GM21381 (cell line): Measurements from ENCODE around the gene POLR2I.
"Not testable (repeated sequence)": the region's sequence is repeated elsewhere in the genome, so short reads cannot be mapped to it uniquely, and the experiment has no call there.

Source experiments
- ATAC-seq: cut with Tn5 transposase; IDR thresholded peaks from one replicate; pipeline ENCODE4 v1.9.1; 2021; ENCODE audit warnings: mild to moderate bottlenecking, moderate library complexity; ENCODE audit not compliant: unreplicated experiment

The POLR2I gene

DNA sequence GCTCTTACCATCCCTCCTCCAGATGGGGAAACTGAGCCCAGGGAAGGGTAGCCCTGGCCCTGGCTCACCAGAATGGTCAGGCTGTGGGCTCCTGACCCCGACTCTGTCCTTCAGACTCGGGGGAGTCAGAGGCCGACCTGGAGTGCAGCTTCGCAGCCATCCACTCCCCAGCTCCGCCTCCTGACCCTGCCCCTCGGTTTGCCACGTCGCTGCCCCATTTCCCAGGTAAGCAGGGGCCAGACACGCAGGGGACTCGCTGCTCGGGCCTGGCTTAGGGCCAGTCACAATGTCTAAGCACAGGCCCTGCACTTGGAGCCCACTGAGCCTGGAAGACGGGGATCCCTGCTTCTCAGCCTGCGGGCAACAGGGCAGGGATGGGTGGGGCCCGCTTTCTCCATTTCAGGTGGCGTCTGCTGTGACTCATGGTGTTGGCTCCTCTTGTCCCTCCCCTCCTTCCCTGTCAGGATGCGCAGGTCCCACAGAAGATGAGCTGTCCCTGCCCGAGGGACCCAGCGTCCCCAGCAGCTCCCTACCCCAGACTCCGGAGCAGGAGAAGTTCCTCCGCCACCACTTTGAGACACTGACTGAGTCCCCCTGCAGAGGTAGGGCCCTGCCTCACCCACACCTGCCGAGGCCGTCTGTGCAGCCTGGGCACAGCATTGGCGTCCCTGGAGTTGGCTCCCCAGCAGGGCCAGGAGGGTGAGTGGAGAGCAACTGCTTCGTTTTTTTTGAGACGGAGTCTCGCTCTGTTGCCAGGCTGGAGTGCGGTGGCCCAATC is 12.9 kb downstream of the POLR2I start:
- ATAC-seq = no peak

DNA sequence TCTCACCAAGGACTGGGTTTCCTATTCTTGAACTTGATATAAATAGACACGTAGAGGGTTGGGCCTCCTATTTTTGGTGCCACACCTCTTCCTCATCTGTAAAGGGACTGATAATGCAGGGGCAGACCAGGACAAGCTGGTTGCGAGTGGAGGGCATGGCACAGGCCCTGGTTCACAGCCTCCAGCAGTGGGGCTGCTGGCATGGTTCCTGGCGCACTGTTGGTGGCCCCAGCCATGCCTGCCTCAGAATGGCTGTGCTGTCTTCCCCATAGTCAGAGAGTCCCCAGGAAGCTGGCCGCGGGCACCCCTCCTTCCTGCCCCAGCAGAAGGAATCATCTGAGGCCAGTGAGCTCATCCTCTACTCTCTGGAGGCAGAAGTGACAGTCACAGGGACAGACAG is 14.2 kb downstream of the POLR2I start:
- no peak for ATAC-seq

DNA sequence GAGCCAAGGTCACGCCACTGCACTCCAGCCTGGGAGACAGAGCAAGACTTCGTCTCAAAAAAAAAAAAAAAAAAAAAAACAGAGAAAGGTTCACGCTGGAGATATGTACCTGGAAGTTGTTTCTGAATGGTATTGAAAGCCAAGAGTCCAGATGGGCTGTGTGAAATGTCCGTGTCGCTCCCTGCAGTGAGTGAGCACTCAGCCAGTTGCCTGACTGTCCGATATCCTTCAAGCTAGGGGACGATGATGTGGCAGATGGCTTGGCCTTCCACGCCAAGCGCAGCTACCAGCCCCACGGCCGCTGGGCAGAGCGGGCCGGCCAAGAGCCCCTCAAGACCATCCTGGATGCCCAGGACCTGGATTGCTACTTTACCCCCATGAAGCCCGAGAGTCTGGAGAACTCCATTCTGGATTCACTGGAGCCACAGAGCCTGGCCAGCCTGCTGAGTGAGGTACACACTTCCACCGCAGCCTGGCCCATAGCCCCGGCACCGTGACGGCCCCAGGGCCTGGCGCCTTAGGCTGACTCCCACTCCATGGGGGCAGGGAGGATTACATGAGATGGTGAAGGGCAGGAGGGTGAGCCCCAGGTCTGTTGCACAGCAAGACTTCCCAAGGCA is 15.4 kb downstream of the POLR2I start:
- no peak for ATAC-seq

GRCh38 chr19:36097036-36097435 is 17.6 kb downstream of the POLR2I start:
- ATAC-seq = no peak

DNA sequence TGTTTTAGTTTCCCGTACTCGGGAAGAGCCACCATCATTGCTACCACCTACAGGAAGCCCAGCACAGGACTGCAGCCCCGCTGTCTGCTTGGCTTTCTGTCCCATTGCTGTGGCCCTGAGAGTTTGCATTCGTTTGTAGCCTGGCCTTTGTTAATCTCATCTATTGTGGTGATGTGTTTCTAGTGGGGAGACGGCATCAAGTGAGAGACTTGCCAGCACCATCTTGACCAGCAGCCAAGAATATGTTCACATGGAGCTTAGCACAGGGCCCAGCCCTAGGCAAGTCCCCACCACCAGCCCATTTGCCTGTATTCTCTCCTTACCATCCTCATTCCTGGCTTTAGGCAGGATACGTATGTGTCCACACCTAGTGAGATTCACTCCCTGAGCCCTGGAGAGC is 21.0 kb downstream of the POLR2I start:
- no peak for ATAC-seq

- no peak for ATAC-seq
Measured at GRCh38 chr19:36093146-36093662, 21.5 kb downstream of the POLR2I start.

DNA sequence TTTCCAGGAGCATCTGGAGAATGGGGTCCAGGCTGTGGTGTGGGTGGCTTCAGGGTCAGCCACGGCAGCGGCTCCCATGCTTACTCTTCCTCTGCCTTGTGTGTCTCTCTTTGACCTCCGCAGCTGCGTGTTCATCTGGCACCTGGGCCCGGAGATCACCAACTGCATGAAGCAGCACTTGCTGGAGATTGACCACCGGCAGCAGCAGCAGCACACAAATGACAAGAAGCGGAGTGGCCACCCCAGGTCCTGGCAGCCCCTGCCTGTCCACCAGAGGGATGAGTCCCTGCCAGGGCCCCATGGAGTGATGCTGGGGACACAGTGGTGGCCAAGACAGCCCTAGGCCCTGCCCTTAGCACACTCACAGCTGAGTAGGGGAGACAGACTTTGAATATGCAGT is 22.1 kb downstream of the POLR2I start:
- no peak for ATAC-seq

GRCh38 chr19:36090910-36091695 is 23.6 kb downstream of the POLR2I start:
- ATAC-seq = no peak

GRCh38 chr19:36089847-36090246 is 24.8 kb downstream of the POLR2I start:
- no peak for ATAC-seq

GRCh38 chr19:36086326-36086725 is 28.3 kb downstream of the POLR2I start:
- no peak for ATAC-seq

- no peak for ATAC-seq
Measured at GRCh38 chr19:36084231-36085009, 30.3 kb downstream of the POLR2I start.

DNA sequence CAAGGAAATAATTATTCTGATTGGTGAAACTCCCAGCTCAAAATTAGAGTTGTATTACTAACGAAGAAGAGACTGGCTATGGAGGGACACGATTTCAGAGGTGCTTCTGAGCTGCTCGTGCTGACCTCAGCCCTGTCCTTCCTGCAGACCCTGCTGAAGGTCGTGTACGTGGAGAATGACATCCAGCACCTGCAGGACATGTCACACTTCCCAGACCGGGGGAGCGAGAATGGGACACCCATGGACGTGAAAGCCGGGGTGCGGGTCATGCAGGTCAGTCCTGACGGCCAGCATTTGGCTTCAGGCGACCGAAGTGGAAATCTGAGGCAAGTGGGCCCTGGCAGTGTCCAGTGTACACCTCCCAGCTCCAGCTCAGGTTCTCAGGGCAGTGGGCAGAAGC is 31.8 kb downstream of the POLR2I start:
- ATAC-seq = no peak

DNA sequence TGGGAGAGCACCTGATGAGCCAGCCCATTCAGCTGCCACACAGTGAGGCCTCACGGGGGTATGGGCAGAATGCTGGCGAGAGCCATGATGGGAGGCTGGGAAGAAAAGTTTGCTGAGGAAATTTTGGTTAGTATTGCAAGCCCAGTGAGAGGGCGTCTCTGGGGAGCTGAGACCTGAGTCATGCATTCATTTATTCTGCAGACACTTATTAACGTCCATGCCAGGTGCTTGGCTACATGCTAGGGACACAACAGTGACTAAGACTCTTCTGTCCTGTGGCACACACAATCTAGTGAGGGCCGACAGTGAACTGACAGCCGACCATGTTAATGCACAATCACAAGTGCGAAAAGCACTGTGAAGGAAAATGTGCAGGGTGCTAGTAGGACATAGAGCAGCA is 32.8 kb downstream of the POLR2I start:
- no peak for ATAC-seq

DNA sequence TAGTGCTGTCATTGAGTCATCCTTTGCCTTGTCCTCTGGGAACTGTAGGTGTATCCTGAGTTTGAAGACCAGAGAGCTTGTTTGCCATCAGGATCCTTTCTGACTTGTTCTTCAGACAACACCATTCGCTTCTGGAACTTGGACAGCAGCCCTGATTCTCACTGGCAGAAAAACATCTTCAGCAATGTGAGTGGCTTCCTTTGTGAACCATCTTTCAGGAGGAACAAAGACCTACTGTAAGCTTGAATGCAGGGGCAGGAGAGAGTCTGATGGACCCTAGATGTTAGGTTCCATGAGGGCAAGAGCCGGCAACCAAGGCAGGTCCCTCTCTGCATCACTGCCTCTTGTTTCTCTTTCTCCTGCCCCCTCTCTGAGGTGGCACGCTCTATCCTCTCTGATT is 33.3 kb downstream of the POLR2I start:
- ATAC-seq = no peak

DNA sequence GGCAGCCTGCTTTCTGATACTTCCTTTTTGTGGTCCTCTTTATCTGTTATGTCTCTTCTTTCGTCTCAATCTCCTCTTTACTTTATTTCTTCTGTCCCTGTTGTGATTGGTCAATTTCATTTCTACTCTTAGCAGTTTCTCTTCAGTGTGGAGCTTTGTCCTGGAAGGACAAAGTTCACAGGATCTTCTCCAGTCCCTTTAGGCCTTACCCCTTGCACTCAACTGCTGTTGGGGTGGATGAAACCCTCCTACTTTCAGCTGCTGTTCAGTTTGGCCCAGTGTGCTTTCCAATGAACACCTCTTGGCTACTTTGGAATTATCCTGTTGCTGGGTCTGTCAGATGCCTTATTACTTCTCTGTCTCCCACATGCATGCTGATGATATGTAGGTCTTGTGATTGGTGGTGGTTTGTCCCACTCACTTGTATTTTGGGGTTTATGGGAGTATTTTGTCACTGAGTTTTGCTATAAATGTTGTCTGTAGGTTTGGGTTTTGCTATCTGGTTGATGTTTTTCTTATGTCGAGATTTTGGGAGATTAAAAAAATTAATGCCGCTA is 35.2 kb downstream of the POLR2I start:
- no peak for ATAC-seq

- no peak for ATAC-seq
Measured at GRCh38 chr19:36073121-36073876, 41.4 kb downstream of the POLR2I start.

DNA sequence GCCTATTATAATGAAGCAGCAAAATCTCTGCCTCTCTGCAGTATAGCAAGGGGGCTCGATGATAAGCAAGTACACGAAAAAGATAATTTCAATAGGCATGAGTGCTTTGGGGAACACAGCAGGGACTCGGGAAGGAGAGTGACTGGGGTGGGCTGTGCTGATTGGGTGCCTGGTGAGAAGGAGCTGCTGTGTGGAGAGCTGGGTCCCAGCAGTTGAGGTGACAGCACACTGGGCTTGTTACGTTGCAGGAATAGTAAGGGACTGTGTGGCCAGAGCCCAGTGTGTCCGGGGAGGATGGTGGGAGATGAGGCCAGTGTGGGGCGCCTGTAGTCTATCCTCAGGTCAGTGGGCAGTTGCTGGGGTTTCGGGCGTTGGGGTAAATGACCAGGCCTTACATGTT is 42.6 kb downstream of the POLR2I start:
- no peak for ATAC-seq

- ATAC-seq = not testable (repeated sequence)
Measured at GRCh38 chr19:36068810-36069499, 45.7 kb downstream of the POLR2I start.

- no peak for ATAC-seq
Measured at GRCh38 chr19:36067681-36068080, 47.0 kb downstream of the POLR2I start.
